WI38 (cell line): ENCODE measurements around the gene TIMM21.

ENCODE experiments used
- H3K4me3 ChIP-seq: 2 replicates; pipeline ENCODE4 v1.5.1; 2011; ENCODE audit warnings: low read depth, mild to moderate bottlenecking, control low read depth, low read length
- CTCF ChIP-seq: IDR thresholded peaks from 2 replicates; pipeline ENCODE4 v1.5.1; 2012; ENCODE audit warnings: low read depth, mild to moderate bottlenecking, control low read depth, low read length

The TIMM21 gene

GRCh38 chr18:74147779-74148542, at the start of gene TIMM21, which contains the start of gene FBXO15:
Gene TIMM21 (plus strand): TSS chr18:74148523. CDS start chr18:74148809, 286 bp downstream.
Gene FBXO15 (minus strand): TSS chr18:74147834. CDS start chr18:74147785, 49 bp downstream.
- TF ChIP-seq CTCF = no peak
- H3K4me3 ChIP-seq = peak within 1 kb of the TSS; percentile 94

- no peak for TF ChIP-seq CTCF
- H3K4me3 ChIP-seq = no peak overlapping the region
Observed at GRCh38 chr18:74108460-74108859, 39.9 kb upstream of the TIMM21 start.

GRCh38 chr18:74110149-74110548, 38.2 kb upstream of the TIMM21 start:
- TF ChIP-seq CTCF = no peak
- no peak overlapping the region for H3K4me3 ChIP-seq

- no peak for TF ChIP-seq CTCF
Observed at GRCh38 chr18:74110976-74111375, 37.3 kb upstream of the TIMM21 start.

GRCh38 chr18:74113711-74114110, 34.6 kb upstream of the TIMM21 start:
- TF ChIP-seq CTCF = no peak

More at GRCh38 chr18:74110976-74111375, 37.3 kb upstream of the TIMM21 start:
- H3K4me3 ChIP-seq = no peak overlapping the region

GRCh38 chr18:74114116-74114515, 34.2 kb upstream of the TIMM21 start:
- no peak for TF ChIP-seq CTCF
- no peak overlapping the region for H3K4me3 ChIP-seq

More at GRCh38 chr18:74113711-74114110, 34.6 kb upstream of the TIMM21 start:
- H3K4me3 ChIP-seq = no peak overlapping the region

GRCh38 chr18:74115046-74115445, 33.3 kb upstream of the TIMM21 start:
- no peak overlapping the region for H3K4me3 ChIP-seq
- TF ChIP-seq CTCF = no peak
